ENCODE data around the gene RAD51B.

The RAD51B gene

DNA sequence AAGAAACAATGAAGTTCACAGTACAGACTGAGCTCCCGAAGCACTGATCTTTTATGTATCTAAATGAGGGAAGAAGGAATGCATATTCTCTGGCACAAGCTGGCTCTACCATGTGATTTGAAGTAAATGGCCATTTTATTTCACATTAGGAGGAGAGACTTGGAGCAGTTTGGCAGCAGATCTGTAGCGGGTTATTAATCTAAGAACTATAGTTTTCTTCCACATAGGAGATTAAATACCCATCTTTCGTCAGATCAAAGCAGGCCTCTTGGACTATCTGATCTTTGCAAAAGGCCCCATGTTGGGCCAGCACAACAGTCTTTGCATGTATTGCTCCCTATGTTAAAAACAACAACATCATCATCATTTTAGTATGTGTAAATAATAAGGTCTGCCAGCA, 495.5 kb downstream of the RAD51B start:
- no peak for DNase-seq

DNA sequence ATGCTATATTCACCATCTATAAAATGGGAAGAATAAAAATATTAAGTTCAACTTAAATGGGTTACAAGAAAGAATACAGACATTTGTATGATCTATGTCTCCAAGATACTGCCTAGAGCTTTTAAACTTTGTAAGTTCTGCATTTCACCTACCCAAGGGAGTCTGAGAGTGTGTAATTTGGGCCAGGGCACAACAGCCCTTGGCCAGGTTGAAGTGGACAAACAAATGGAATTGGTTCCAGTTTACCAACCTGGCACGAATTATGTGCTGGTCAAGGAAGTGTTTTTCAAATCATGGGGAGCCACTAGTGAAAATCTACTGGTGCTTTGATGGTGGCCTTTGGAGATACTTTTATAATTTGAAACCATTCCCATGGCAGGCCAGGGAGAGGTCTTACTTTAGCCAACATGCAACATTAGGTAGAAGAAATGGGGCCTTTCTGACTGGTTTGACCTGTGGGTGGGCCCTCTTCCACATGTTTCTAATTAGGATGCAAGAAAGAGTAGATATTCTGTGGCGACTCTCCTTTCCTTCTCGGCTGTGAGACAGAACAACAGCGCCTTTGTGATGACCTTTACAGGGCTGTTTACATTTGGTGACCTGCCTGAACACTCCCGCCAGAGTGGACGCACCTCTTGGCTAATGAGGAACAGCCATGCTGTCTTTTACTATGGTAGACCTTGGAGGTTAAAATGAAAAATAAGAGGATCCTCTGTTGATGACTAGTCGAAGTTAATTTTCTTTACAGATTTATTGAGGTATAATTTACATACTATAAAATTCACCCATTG, 496.7 kb downstream of the RAD51B start:
- no peak for DNase-seq

DNA sequence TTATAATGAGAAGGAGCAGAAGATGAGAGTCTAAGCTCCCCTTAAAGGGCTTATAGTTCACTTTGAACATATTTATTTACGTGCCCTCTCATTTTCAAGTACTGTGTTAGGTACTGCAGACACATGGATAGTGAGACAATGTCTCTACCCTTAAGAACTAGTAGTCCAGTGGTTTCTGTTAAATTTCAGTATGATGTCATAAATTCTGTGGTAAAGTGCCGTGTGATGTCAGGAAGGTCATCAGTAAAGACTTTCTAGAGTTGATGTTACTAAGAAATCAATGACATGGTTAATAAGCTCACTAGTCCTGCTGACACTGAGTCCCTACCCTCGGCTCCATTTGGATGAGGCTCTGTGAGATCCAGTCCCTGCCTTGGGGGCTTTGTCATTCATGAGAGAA, 497.7 kb downstream of the RAD51B start:
- DNase-seq, result no peak

DNA sequence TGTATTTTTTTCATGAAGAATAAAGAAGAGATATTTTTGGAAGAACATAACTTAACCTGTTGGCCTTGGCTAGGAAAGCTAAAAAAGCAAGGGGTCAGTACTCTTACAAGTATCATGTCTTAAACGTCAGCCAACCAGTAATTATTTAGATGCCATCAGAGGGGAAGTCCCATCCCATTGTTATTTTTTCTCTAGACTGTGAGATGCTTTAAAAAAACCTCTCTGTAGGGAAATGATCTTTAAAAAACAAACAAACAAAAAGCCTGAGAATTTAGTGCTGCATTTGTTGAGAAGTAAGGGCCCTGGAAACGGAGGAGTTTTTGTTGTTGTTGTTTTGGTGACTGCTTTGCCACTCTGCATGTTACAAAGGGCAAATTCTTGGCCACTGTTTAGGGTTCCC, 499.2 kb downstream of the RAD51B start:
- no peak for DNase-seq

DNA sequence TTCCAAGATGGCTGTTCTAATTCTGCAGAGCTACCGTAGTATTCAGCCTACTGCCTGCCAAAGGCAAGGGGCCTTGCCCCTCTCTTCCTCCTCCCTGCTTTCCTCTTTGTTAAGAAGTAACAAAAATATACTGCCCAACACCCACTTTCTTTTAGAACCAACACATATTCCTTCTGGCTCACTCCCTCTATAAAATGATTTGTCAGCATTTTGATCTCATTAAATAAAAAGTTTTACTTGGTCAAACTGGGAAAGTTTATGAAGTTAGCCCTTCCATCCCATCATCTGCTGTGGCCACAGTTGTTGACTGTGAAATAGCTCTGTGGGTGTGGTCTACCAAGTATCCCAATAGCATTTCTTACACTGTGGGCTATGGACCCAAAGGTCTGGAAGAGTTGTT, 500.9 kb downstream of the RAD51B start:
- no peak for DNase-seq

DNA sequence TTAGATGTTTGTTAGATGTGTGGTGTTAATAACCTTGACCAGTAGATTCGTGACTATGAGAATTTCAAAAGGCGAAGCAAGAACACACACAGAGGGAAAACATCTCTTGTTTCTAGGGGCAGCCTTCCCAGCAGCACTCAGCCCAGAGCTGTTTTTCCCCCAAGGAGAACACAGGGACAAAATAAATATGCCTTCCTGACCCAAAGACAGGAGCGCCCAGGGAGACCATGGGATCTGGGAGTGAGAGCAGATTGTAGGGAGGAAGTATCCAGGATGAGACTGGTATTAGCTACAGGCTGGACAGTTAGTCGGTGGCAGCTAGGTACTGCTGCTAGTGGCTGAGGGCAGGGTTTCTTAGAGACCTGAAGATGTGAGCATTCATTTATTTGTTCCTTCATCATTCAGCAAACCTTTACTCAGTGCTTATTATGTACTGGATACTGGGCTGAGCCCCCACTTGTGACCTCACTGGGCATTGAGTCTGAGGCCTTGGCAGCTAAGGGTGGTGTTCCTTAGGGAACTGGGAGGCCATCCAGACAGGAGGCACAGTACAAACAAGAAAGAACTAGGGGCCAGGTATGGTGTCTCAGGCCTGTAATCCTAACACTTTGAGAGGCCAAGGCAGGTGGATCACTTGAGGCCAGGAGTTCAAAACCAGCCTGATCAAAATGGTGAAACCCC, 503.5 kb downstream of the RAD51B start:
- DNase-seq, result no peak

DNA sequence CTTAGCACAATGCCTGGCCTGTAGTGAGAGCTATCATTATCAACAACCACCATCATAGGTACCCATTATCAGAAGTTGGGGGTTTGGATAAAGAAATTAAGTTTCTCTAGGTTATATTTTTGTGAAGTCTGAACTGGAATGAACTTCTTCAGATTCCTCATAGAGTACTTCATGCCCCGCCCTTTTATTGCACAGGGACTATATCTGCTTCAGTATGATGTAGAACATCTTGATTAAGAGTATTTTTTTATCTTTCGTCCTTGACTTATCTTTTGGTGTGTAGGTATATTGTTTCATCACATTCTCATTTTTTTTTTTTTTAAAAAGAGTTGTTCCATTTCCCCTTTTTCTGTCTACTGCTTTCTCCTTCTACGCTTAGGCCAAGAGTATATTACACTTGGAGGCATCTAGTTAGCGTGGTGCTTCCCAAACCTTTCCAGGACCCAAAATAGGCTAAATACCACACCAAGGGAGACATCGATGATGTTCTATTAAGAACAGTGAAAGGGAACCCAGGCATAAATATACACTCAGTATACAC, 505.8 kb downstream of the RAD51B start:
- DNase-seq, result no peak

DNA sequence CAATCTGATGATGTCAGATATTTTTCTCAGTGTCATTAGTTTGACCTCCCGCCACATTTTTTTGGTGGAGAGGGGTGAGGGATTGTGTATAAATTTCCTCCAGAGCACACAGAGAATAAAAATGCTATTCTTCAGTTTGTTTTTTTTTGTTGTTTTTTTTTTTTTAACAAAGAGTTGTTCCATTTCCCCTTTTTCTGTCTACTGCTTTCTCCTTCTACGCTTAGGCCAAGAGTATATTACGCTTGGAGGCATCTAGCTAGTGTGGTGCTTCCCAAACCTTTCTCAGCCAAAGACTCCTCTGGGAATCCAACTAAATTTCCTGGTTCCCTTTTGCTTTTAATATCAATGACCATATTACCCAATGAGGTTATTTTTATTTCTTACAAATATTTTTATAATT, 507.7 kb downstream of the RAD51B start:
- no peak for DNase-seq

DNA sequence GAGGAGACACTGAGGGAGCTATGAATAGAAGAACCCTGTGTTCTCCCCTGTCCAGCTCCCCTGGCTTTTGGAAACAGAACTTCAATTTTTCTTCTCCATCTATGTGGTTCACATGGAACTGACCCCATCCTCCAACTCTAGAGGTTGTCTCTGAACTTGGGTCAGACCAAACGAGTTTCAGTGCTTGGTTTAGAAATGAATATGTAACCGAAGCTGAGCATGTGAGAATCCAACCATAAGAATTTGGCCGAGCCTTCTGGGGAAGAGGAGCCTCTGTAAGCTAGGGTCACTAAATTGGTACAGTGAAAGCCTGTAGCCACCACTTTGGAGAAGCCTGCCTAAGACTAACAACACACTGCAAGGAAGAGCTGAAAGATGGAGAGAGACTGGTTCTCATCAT, 508.9 kb downstream of the RAD51B start:
- DNase-seq, result no peak

DNA sequence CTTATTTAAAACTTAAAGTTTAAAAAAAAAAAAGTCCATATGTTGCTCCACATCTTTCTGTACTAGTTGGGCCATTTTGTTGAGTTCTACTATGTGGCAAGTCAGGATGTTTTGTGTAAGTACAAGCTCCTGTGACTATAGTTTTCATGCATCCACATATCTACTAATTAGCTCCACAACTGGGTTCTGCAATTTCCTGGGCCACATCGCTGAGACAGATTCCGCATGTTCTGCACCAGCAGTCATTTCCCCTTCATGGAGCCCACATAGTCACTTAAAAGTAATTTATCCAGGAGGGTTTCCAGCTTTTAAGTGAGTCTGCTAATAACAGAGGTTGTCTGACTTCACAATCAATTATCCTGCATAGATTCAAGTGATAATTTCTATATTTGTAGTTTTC, 511.8 kb downstream of the RAD51B start:
- DNase-seq, result no peak

DNA sequence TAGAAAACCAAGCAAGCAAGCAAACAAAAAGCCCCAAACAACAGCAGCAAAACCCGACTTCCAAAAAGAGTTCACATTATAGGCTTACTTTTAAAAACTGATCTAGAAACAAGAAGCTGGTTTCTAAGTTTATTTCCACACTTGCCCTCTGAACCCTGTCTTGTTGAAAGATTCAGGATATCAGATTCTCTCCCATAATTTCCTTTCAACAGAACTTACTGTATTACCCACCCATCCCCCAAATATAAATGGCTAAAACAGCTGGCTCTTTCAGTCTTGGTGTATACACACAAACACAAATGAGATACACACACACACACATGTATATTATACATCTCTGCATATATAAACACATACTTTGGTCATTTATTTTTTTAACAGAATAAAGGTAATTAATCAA, 512.4 kb downstream of the RAD51B start:
- DNase-seq, result no peak

DNA sequence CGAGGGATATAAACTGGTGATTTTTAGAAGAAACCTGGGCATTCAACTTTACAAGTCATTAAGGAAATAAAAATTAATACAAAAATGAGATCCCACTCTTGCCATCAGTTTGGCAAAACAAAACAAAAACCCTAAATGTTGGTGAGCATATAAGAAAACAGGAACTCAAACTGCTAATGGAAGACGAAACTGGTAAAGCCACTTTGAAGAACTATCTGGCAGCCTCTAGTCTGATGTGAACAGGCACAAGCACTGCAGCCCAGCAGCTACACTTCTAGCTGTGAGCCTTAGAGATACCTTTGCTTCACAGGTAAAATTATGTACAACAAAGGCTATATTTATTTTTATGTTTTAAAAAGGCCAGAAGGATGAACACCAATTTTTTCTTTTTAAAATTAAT, 513.7 kb downstream of the RAD51B start:
- no peak for DNase-seq

DNA sequence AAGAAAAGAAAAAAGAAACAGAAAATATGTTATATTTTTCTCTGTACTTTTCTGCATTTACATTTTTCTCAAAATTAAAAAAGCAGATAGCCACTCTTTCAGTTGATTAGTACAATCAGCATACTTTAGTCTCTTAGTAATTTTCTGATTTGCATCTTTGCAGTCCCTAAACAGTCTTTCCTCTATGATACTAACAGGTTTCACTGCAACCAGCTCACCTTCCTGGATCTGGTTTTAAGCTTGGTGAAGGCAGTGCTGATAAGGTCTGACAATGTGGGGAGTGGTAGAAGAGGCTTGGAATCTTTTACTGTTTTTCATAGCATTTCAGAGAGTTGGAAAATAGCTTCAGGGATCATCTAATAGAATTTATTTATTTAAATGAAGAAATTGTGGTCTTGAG, 515.7 kb downstream of the RAD51B start:
- DNase-seq, result no peak

DNA sequence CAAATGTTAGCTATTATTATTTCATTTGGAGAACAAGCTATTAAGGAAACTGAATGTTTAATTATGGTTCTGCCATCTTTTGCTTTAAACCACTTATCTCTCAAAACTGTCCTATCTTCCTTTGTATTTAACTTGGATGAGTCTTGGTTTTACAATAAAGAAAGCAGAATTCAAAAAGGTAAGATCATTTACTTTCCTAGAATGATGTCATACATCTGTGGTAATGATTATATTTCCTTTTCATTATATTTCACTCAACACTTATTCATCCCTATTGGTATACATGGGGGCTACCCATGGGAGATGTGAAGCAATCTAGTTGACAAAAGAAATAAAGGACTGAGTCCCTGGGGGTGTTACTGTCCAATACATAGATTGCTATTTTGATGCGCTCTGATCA, 516.6 kb downstream of the RAD51B start:
- no peak for DNase-seq

DNA sequence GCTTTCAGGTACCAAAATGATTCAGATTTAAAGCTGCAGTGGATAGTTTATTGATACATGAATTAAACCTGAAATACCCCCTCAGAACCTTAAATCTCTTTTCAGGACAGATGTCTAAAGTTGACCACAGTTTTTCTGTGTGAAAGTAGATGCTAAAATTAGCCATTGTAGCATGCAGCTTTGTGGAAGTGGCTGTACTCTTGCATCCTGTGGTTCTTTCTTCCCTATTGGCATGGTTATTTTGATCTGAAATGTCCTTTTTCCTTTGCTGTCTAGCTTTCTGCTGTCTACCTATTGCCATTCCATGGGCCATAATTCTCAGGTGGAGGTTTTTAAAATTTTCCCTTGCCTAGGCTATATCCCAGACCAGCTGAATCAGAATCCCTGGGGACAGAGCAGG, 517.7 kb downstream of the RAD51B start:
- no peak for DNase-seq

DNA sequence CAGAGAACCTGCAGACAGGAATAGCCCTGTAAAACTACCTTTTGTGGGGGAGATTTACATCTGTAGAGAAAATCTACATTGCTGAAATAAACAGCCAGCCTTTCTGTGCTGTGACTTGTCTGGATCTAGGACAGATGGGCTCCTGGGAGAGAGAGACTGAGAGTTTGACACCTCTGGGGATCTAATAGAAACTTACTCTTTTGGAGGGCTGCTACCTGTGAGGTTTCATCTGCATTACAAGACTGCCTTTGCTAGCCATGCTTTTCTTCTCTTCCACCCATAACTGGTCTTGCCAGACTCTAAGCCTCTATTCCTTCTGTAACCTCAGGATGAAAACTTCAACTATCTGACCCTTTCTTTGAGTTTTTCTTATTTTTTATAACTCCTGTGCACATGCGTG, 520.7 kb downstream of the RAD51B start:
- no peak for DNase-seq

DNA sequence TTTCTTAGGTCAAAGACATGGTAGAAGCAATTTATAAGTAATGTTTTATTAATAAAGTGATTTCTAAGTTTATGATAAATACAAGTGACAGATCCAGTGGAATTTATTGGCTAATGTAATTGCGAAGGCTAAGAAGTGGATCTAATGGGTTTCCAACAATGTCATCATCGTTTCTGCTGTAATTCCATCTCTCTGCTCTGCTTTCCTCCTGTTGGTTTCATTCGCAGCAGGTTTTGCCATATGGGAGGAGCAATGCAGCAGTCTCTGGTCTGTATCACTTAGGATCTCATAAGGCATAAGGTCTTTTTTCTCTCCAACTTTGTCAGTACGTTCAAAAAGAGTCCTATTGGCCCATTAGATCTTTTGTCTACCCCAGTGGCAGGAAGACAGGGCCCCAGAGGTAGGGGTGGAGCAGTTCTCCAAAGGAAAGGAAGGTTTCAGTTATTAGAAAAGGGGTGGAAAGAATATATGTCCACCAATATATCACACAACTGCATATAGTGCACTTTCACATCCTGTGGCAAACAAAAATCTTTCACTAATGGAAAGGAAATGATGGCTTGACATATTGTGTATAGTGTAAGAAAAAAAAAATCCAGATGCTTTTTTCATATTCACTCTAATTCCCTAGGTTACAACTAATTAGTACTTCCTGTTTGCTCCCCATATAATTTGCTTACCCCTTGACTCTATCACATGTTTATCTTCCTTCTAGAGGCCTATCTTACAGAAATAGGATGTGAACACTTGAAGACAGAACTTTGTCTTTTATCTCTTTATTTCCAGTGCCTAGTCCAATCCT, 522.0 kb downstream of the RAD51B start:
- DNase-seq, result no peak

DNA sequence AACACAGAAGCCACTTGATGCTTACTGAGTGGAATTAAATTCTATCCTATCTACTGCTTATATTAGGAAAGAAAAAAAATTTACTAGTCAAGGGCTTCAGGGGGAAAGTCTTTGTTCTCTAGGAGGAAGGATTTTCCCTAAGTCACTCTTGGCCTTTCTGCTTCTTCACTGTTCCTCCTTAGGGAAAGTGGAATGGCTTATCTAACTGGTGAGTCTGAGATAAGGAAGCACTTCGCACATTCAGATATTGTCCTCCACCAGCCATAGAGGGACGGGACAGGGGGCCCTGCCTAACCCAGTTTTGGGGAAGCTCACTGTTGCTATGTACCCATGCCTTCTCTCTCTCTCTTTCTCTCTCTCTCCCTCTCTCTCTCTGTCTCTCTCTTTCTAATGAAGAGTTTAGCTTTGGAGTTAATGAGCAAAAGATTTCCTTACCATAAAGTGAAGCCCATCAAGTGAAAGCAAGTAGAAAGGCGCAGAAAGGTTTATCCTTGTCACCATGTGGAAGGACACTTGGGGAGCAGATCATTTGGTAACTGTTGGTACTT, 522.7 kb downstream of the RAD51B start:
- DNase-seq, result no peak

DNA sequence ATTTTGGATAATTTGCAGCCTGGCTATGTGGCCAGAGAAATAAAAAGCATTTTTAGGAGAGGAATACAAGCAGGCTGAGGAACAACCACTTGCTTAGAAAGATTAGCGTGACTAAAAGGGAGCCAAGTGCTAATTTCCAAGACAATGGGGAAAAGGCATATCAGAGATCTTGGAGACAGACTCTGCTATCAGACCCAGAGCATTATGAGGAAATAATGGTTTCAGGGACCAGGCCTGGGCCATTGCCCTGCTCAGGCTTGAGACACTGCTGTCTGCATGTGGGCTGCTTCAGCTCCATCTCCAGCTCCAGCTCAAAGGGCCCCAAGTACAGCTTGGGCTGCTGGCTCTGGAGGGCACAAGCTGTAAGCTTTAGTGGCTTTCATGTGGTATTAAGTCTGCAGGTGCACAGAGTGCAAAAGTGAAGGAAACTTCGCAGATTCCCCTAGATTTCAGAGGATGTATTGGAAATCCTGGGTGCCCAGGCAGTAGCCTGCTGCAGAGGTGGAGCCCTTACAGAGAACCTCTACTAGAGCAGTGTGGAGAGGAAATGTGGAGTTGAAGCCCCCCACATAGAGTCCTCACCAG, 524.0 kb downstream of the RAD51B start:
- no peak for DNase-seq

DNA sequence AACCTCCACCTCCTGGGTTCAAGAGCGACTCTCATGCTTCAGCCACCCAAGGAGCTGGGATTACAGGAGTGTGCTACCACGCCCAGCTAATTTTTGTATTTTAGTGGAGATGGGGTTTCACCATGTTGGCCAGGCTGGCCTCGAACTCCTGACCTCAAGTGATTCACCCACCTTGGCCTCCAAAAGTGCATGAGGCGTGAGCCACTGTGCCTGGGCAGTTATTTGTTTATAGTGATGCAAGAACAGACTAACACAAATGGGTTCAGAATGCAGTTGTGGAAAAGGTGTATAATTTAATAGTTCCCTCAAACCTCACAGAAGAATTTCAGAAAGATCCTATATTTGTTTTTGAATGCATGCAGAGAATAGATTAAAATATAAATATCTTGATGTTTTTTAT, 526.2 kb downstream of the RAD51B start:
- no peak for DNase-seq

DNA sequence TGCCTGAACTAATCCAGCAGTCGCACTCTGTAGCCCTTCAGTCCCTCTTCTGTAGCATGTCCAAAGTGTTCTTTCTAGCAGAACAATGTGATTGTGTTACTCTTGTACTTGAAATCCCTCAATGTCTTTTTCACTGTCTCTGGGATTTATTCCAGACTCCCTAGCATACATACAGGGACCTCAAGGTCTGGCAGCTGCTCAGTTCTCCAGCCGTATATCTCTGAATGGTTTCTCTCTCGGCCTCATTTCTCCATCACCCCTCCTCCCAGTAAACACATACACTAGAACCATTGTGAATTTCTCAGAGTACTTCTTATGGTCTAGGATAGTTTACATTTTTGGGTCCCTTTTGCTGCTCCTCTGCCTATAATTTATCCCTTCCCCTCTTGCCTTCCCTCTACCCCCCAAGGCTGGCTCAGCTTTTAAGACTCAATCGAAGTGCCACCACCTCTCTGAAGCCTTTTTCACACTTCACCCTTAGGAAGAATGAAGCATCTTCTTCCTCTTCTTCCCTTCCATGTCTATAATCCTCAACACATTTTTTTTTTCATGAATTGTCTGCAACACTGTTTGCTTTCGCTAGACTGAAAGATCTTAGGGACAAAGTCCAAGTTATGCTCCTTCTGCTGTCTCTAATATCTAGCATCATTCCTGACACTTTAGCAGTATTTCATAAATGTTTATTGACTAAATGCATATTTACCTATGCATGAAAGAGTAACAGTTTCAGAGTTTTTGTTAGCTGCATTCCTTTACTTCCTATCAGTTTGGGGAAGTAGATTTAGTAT, 527.2 kb downstream of the RAD51B start:
- DNase-seq, result no peak

Data from NCI-H1092 treated with DMSO at 0.1 percent for 48 hours (cell line).